Fibroblast of the aortic adventitia (primary cell): Measurements from ENCODE around the gene COL16A1. TPM values are rescaled to one million over a fixed set of nuclear protein-coding genes. Genes with fewer than 3 reads are reported as not detected.
A peak's percentile ranks its signal among the peaks of the same experiment; 100 is the strongest.

ENCODE experiments used
- DNase-seq: peaks from one replicate; pipeline ENCODE4 v3.0.0-alpha.2; 2010; ENCODE audit warnings: low read depth
- H3K4me3 ChIP-seq: 2 replicates; pipeline ENCODE4 v1.5.1; 2011; ENCODE audit warnings: low read depth, mild to moderate bottlenecking, control low read depth, low read length, moderate library complexity
- CTCF ChIP-seq: IDR thresholded peaks from 2 replicates; pipeline ENCODE4 v1.5.1; 2011; ENCODE audit warnings: mild to moderate bottlenecking, low read length, control low read depth, inconsistent platforms; ENCODE audit not compliant: insufficient read depth
- total RNA-seq: library from RNA; depleted of rRNA; stranded (reverse); fragments of >200 nt; gene quantifications from 2 replicates; pipeline ENCODE4 v1.2.3, GENCODE V29; 2012; ENCODE audit warnings: low replicate concordance

COL16A1 gene
- total RNA-seq, 1 donor: 133 TPM

GRCh38 chr1:31663622-31664452, 40.0 kb downstream of the COL16A1 start:
- H3K4me3 ChIP-seq: no peak overlapping the region
- peak; percentile 91 for TF ChIP-seq CTCF
- DNase-seq: peak; percentile 52

- no peak for DNase-seq
- H3K4me3 ChIP-seq: no peak overlapping the region
- no peak for TF ChIP-seq CTCF
These were observed 41.4 kb downstream of the COL16A1 start for GRCh38 chr1:31662463-31662862.

- H3K4me3 ChIP-seq: no peak overlapping the region
- no peak for TF ChIP-seq CTCF
- DNase-seq: no peak
These were observed 42.0 kb downstream of the COL16A1 start for GRCh38 chr1:31661856-31662255.

- no peak for DNase-seq
- H3K4me3 ChIP-seq: no peak overlapping the region
- no peak for TF ChIP-seq CTCF
These were observed 42.9 kb downstream of the COL16A1 start for GRCh38 chr1:31660871-31661455.

- no peak overlapping the region for H3K4me3 ChIP-seq
- no peak for DNase-seq
- no peak for TF ChIP-seq CTCF
These were observed 43.9 kb downstream of the COL16A1 start for GRCh38 chr1:31659889-31660288.

DNA sequence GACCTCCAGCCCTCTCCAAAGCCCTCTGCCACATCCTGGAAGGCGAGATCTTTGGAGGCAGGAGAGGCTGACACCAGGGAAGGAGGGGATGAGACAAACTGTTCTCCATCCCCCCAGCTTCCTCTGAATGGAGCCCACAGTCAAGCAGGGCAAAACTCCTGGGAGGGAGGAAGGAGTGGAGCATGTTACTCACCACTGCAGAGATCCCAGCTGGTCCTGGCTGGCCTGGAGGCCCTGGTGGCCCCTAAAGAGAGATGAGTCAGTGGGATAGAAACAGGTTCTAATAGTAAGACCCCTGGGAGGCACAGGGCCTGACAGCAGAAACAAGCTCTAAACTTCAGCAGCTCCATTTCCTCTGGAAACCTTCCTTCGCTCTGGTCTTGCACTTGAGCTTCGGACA, 45.1 kb downstream of the COL16A1 start:
- no peak overlapping the region for H3K4me3 ChIP-seq
- no peak for DNase-seq
- TF ChIP-seq CTCF: no peak
